Activated T-helper 9 cell treated with anti-CD3 and anti-CD28 coated beads, Interleukin-2, amount 50 U/mL, for 16 hours (primary cell): ENCODE measurements around the gene SLC30A7.
"Not testable (repeated sequence)": the region's sequence is repeated elsewhere in the genome, so short reads cannot be mapped to it uniquely, and the experiment has no call there.

ENCODE experiments used
- DNase-seq: peaks from one replicate; pipeline ENCODE4 v3.0.0-alpha.2; 2020; ENCODE audit warnings: low read depth

The SLC30A7 gene

DNA sequence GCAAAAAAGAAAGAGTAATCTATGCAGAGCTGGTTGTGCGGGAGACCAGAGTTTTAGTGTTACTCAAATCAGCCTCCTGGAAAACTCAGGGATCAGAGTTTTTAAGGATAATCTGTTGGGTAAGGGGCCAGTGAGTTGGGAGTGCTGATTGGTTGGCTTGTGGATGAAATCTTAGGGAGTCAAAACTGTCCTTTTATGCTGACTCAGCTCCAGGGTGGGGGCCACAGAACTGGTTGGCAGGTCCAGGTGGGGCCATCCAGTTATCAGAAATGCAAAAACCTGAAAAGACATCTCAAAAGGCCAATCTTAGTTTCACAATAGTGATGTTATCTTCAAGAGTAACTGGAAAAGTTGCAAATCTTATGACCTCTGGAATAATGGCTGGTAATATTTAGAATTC lies 4.5 kb upstream of the SLC30A7 start:
- no peak for DNase-seq

DNA sequence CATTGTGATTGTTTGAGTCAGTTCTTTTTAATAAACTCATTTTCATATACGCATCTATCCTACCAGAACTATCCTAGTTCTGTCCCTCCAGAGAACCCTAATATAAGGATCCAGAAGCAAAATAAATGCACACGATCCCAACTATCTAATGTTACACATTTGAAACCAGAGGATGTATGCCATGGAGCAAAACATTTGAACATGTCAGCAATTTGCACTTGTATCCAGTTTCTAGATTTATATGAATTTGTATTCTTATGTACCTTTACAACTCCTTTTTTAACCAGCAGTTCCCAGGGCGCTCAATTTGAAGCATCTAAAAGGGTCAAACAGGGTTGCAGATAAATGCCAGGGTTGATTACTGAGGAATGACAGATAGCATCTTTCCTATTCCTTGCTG lies 3.3 kb upstream of the SLC30A7 start:
- DNase-seq = no peak

DNA sequence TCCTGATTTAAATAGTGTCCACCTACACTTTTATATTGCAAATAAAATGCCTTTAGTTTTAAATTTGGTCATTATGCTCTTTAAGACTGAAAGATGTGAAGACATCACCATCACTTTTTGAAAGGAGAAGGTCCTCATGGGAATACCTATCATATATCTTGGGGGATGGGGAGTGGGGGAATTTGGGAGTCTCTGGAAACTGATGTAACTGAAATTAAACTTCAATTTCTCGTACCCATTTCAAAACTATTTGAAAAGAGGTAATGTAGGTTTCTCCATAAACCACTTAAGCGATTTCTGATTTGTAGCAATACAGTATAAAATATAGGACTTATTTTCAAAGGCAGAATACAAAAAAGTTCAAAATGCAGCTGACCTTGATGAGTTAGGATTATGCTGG lies 2.2 kb upstream of the SLC30A7 start:
- no peak for DNase-seq

DNA sequence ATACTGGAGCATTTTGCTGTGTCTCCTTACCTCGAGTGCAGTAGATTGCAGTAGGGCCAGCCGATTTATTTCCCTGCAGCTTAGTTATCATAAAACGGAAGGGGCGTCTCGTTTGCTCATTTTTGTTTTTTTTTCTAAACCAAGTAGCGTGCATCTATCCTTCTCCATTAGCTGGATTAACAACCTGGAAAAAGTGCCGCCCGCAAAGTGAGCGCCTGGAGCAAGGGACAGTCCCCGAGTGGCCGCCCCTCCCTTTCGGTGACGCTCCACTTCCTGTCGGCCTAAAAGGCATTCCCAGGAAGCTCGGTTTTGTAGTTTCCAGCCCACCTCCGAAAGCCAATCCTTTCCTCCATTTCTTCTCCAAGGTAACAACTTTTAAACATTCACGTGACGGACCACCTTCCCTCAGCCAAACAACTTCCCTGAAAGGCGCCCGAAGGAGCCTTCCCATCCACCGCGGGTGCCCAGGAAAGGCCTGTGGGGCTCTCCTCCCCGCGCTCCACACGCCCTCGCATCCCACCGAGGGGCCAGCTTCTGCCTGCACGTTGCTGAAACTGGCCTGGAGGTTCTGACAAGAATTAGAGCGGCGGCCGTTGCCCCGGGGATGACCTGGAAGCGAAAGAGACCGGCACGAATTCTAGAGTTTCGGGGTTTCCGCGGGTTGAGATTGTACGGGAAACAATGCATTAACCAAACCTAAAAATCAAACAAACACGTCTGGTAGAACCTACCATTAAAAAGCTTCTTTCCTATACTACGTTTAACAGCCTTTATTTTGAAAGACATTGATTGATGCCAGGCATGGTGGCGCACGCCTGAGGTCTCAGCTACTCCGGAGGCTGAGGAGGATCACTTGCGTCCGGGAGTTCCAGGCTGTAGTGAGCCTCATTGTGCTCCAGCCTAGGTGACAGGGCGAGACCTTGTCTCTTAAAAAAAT lies 1.0 kb upstream of the SLC30A7 start, which contains the start of gene EXTL2:
Gene EXTL2 (minus strand): TSS at position 240 of the 937 bp plus-strand sequence. CDS start 6,085 bp downstream, outside the sequence.
- DNase-seq = peak; percentile 43

DNA sequence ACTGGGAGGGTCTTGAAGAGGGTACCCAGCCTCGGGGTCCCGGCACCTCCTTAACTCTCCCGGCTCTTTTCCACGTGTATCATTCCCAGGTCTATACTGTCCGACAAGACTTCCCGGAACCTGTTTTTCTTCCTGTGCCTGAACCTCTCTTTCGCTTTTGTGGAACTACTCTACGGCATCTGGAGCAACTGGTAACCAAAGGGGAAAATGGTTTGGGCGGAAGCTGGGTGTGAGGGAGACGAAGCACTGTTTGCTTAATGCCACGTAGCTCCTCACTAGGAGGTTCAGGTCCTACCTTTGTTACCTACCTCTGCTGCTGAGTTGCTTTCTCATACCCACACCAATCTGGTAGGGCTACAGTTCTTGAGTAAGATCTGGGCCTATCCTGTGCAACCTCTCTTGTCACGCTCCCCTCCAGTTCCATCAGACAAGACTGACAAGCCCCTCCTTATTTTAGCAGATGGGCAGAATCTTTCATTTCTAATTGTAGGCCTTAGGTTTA lies 642 bp downstream of the SLC30A7 start:
- DNase-seq = peak; percentile 30

DNA sequence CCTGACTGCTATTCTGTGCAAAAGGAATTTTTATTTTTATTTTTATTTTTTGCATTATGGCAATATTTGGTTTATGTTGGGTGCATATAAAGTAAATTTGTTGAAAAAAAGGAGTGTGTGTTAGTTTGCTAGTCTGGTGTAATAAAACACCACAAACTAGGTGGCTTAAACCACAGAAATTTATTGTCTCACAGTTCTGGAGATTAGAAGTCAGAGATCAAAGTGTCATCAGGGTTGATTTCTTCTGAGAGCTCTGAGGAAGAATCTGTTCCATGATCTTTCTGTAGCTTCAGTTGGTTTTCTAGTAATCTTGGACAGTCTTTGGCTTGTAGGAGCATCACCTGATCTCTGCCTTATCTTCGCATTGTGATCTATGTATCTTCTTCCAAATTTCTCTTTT lies 6.5 kb downstream of the SLC30A7 start:
- no peak for DNase-seq

DNA sequence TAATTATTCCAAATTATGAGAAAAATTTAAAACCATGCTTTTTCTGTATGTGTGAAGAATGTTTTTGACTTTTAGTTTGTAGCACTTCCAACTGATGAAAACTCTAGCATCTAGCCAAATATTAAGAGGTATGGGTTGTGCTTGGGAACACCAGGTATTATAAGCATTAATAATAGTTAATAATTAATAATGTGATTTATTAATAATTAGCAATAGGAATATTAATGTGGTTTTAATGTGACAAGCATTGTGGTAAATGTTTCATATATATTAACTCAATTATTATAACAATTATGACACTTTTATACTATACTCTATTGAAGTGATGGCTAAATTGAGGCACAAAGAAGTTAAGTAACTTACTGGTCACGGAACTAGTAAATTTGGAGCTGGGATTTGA lies 7.9 kb downstream of the SLC30A7 start:
- DNase-seq = no peak

DNA sequence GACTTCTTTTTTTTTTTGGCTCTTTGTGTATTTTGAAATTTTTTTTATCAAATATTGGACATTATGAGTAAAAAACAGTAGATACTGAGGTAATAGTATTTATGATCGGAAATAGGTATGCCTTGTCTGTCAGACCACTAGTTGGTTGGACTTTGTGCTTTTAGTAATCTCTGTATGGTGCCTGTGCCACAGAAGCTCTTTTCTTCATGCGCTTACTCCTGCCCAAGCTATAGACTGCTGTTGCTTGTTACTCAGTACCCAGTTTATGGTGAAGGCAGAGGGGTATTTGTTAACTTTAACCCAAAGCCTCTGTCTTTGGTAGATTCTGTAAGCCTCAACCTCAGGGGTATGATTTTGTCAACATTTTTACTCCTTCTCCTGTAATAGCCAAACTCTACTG lies 8.6 kb downstream of the SLC30A7 start:
- no peak for DNase-seq

DNA sequence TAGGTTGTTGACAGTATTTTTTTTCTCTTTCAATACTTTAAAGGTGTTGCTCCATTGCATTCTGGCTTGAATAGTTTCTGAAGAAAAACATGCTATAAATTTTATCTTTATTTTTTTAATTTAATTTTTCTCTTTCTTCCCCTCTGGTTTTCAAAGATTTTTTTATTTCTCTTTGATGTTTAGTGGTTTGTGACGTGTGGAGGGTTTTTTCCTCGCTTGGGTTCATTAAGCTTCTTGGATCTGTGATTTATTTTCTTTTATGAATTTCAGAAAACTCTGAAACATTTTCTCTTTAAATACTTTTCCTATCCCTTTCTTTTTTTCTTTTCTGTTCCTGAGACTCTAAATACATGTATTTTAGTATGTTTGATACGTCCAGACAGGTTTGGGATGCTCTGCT lies 9.3 kb downstream of the SLC30A7 start:
- no peak for DNase-seq

DNA sequence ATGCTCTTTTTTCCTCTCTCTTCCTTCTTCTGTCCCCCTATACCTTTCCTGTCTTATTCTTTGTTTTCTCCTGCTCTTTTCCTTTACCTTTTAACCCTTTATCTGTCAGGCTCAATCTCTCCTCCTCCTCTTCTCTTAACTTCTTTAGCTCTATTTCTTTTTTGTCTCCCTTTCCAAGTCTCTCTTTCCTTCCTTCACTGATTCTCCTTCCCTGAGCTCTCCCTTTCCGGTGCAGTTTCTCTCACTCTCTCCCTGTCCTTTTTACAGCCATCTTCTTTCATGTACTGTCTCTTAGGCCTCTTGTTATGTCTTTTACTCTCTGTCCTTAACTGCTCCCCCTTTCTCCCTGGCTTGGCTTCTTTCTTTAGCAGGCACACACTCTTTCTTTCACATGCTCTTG lies 12.0 kb downstream of the SLC30A7 start:
- DNase-seq = no peak

DNA sequence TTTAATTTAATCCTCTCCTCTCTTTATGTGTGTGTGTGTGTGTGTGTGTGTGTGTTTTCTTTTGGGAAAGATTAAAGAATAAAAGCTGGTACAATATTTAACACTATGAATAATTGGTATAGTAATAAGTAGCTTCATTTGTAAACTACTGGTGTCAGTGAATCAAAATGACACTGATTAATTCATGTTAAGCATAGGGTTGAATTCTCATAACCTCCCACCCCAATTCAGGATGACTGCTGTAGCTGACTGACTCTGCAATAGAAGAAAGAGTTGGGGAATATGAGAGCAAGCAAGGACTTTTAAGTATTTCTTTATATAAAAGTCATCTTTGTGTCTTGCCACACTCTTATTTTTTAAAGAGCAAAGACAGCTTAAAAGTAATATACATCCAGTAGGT lies 13.1 kb downstream of the SLC30A7 start:
- DNase-seq = no peak

DNA sequence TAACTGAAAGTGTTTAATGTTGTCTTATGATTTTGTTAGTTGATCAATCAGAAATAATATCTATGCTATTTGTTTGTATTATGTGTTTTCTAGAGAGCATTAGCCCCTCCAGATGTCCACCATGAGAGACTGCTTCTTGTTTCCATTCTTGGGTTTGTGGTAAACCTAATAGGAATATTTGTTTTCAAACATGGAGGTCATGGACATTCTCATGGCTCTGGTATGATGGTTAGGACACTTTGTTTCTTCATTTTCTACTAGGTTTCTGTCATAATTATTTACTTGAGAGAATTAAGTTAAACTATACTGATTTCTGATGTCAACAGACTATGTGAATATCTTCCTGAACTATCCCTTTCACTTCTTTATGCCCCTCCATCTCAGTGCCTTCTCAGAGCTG lies 16.1 kb downstream of the SLC30A7 start:
- DNase-seq = no peak

DNA sequence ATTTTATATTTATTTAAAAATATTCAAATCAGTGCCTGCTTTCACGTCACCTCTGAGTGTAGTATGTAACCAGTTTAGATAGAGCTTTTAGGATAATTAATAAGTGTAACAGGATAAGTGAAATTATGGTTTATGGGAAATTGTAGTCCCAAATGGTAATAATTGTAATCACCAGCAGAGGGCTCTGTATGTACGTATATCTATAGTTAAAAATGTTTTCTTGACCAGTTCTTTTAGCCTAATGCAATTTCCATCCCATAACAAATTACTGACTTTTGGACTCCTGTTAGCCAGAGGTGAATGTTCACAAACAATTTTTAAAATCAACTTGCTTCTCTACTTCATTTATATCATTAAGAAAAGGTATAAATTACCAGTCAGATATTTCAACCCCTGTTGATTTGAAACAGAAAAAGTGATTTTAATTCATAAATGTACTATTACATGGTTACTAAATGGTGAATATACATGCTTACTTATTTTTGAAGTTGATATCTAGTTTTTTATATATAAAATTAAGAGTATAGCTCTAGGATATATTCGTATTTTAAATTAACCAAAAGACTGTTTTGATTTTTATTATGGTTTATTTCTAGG lies 25.3 kb downstream of the SLC30A7 start:
- no peak for DNase-seq

DNA sequence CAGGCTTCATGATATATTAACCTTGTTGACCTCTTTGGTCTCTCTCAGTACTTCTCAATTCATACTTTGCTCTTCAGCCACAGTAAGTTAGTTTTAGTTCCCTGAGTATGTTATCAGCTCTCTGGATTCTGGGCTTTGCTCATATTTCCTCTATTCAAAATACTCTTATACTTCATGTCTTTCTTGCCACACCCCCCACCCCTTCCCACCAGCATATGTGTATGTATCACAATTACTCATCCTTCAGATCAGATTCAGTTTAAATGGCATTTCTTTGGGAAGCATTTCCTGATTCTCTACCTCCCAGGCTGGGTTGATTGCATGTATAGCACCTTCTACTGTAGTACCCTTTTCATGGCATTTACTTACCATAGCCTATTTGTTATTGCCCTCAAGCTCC lies 28.3 kb downstream of the SLC30A7 start:
- DNase-seq = no peak

DNA sequence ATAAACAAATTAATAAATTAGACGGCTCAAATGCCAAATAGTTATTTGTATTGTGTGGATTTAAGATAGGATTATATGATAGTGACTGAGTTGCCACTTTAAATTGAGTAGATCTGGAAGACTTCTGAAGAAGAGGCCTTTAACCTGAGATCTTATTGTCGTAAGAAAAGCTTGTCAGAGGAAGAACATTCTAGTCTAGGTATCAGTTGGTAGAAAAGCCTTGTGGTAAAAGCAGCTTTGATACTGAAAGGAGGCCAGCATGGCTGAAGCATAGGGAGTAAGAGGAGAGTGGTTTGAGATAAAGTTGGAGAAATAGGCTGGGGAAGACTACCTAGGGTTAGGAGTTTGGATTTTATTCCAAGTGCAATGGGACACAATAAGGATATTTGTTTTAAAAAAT lies 29.1 kb downstream of the SLC30A7 start:
- DNase-seq = no peak

DNA sequence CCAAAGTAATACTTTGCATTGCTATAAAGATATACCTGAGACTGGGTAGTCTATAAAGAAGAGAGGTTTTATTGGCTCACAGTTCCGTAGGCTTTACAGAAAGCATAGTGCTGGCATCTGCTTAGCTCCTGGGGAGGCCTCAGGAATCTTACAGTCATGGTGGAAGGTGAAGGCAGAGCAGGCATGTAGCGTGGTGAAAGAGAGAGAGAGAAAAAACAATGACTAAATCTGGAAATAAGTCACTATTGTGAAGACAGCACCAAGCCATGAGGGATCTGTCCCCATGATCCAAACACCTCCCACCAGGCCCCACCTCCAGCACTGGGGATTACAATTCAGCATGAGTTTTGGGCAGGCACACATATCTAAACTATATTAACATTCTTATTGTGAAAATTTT lies 30.4 kb downstream of the SLC30A7 start:
- DNase-seq = no peak

DNA sequence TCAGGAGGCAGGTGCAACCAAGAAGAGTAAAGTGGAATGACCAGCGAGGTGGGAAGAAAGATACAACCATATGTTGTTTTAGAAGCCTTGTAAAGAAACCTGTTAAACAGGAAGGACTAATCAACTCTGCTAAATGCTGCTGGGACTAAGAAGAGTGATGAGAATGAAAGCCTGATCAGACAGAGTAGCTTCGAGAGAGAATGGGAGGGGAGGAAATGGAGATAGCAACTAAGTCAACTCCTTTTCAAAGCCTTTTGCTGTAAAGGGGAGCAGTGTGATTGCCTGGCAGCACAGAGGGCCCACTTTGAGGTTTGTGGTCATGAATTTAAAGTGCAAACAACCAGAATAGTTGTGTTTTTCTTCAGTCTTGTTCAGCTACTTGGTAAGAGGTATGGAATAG lies 31.4 kb downstream of the SLC30A7 start:
- no peak for DNase-seq

DNA sequence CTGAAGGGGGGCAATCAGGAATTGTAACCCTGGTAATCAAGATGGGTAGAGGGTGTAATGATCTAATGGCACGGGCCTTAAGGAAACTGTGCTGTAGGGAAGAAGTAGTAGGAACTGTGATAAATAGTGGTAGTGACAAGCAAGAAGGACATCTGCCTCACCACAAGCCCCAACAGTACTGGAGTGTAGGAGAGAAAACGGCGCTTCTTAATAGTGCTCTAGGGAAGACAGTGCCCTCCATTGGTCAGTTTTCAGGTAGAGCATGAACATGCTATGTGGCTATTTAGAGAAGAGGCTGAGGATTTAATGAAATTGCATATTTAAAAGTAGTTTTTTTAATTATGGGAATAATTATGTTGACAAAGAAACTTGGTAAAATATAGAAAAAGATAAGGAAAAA lies 32.2 kb downstream of the SLC30A7 start:
- no peak for DNase-seq

DNA sequence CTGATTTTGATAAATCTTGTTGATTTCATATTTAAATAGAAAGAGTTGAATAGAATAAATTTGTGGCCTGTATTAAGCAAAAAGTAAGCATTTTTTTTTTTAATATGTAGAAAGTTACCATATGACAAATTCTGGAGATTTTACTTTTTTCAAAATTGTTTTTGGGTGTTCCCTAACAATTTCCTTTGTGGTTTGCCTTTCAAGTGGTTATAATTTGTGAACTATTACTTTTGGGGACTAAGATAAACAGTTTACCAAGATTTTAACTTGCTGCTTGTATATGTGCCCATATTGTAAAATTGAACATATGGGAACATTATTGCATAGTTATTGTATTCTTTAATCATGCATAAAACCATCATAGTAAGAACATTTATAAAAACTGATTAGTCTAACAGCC lies 34.6 kb downstream of the SLC30A7 start:
- no peak for DNase-seq

DNA sequence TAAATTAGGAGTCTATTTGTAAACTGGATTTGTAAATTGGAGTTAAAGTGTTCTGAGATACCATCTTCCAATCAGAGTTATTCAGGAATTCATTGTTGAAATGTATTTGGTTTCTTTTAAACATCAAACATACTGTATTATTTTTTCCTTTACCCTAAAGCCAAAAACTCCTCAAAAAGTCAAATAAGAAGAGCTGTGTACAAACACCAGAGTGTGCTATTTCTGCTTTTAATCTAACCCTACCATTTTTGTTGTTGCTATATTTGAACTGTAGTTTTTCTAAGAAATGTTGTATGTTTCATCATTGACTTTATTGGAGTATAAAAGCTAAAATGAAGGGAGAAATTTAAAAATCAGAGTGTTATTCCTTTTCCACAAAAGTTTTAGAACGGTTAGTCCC lies 35.8 kb downstream of the SLC30A7 start:
- no peak for DNase-seq

DNA sequence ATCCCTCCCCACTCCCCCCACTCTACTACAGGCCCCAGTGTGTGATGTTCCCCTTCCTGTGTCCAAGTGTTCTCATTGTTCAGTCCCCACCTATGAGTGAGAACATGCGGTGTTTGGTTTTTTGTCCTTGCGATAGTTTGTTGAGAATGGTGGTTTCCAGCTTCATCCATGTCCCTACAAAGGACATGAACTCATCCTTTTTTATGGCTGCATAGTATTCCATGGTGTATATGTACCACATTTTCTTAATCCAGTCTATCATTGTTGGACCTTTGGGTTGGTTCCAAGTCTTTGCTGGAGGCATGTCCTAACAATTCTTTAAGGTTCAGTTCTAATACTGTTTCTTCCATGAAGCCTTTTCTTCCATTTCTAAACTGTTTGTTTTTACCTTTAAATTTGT lies 37.7 kb downstream of the SLC30A7 start:
- not testable (repeated sequence) for DNase-seq

DNA sequence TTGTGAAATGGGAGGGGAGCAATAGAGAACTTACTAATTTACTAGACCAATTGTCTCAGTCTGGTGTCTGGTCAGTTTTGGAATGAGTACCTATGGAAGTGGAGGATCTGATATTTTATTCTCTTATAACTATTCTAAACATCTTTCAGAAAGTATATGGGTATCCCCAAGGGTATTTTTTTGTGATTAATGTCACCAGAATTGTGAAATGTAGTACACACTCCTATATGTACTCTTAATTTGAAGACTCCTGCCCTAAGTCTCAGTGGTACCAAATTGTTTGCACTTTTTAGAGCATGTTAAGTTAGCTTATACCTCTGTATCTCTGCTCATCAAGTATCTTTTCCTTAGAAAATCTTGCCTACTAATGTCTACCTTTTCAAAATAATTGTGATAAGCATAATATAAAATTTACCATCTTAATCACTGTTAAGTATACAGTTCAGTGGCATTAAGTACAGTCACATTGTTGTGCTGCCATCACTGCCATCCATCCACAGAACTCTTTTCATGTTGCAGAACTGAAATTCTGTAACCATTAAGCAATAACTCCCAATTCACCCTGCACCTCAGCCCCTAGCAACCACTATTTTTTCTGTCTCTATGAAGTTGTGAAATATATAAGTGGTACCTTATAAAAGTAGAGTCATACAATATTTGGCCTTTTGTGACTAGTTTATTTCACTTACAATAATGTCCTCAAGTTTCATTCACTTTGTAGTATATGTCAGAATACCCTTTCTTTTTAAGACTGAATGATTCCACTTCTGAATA lies 40.5 kb downstream of the SLC30A7 start:
- DNase-seq = no peak

DNA sequence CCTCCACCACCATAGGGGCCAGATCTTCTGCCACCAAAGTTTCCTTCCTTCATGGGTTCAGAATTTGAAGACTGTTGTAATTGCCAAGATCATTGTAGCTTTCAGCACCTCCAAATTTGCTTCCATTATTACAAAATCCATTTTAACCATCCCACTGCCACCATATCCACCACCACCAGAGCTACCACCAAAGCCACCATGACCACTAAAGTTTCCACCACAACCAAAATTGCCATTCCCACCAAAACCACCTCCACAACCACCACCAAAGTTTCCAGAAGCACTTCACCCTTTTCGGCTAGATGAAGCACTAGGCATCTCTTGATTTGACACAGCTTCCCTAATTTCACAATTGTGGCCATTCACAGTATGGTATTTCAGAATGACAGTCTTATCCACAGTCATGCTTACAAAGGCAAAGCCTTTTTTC lies 45.2 kb downstream of the SLC30A7 start:
- no peak for DNase-seq
